Fibroblast of the conjunctiva (primary cell): ENCODE results near the gene OTUD1.

Source experiments
- DNase-seq: peaks from one replicate; pipeline ENCODE4 v3.0.0-alpha.2; 2010; ENCODE audit warnings: low read depth

The OTUD1 gene

GRCh38 chr10:23469596-23470237, 30.8 kb downstream of the OTUD1 start:
- DNase-seq: no peak

GRCh38 chr10:23472181-23472580, 33.3 kb downstream of the OTUD1 start:
- DNase-seq: no peak

DNA sequence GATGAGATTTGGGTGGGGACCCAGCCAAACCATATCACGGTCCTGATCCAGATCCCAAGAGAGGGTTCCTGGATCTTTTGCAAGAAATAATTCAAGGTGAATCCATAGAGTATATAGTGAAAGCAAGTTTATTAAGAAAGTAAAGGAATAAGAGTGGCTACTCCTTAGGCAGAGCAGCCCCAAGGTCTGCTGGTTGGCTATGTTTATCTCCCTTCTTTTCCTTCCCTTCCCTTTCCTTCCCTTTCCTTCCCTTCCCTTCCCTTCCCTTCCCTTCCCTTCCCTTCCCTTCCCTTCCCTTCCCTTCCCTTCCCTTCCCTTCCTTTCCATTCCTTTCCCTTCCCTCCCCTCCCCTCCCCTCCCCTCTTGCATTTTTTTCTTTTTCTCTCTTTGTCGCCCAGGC, 35.2 kb downstream of the OTUD1 start:
- DNase-seq: no peak

GRCh38 chr10:23474626-23475025, 35.8 kb downstream of the OTUD1 start:
- DNase-seq: no peak

DNA sequence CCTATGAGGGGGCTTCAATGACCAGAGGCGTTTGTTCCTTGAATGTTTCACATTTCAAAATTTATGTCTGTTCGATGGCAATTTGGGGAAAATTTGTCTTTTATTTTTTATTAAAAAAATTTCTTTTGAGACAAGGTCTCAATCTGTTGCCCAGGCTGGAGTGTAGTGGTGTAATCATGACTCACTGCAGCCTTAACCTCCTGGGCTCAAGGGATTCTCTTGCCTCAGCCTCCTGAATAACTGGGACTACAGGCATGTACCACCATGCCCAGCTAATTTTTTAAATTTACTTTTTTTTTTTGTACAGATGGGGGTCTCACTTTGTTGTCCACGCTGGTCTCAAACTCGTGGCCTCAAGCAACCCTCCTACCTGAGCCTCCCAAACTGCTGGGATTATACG, 39.7 kb downstream of the OTUD1 start:
- no peak for DNase-seq

- no peak for DNase-seq
Measured at GRCh38 chr10:23479798-23480473, 41.1 kb downstream of the OTUD1 start.

GRCh38 chr10:23481363-23481961, 42.6 kb downstream of the OTUD1 start:
- no peak for DNase-seq

DNA sequence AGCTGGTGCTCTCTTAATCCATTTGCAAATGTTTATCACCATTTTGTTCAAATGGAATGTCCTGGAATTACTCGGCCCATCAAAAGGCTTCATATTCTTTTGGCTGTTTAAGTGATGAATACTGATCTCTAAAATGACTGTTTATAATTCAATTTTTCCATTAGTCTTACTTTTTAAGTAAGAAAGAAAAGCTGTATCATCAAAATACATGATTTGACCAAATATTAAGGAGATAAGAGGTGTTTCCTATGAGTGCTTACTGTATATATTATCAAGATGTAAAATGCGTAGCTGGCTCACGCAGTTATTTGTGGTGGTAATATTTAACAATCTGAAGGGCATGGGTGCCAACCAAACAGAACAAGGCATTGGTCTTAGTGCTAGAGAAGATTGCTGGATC, 51.2 kb downstream of the OTUD1 start:
- DNase-seq: no peak
